HPDE6-E6E7 (cell line): ENCODE data around the gene HUWE1.
A peak's percentile ranks its signal among the peaks of the same experiment; 100 is the strongest.
"Not testable (repeated sequence)": the region's sequence is repeated elsewhere in the genome, so short reads cannot be mapped to it uniquely, and the experiment has no call there.

Experiments
- DNase-seq: peaks from one replicate; pipeline ENCODE4 v3.0.0; 2011; ENCODE audit warnings: missing footprints; ENCODE audit errors: extremely low spot score

The HUWE1 gene

GRCh38 chrX:53686151-53686885 lies at the start of gene HUWE1:
HUWE1 (minus strand) TSS chrX:53686719; CDS start chrX:53654107, 32,612 bp downstream.
- peak; percentile 19 for DNase-seq

- no peak for DNase-seq
These were observed 46.3 kb upstream of the HUWE1 start for GRCh38 chrX:53732797-53733196.

GRCh38 chrX:53729751-53730150 lies 43.2 kb upstream of the HUWE1 start:
- DNase-seq, result no peak

GRCh38 chrX:53728506-53728905 lies 42.0 kb upstream of the HUWE1 start:
- DNase-seq, result no peak

GRCh38 chrX:53724872-53725271 lies 38.4 kb upstream of the HUWE1 start:
- no peak for DNase-seq

DNA sequence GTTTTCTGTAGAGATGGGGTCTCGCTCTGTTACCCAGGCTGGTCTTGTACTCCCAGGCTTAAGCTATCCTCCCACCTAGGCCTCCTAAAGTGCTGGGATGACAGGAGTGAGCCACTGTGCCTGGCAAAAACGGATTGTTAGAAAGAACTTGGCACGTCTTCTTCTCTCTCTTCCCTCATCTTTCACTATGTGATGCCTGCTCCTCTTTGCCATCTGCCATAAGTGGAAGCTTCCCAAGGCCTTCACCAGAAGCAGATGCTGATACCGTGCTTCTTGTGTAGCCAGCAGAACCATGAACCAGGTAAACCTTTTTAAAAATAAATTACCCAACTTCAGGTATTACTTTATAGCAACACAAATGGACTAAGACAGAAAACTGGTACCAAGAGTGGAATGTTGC lies 36.9 kb upstream of the HUWE1 start:
- DNase-seq, result no peak

DNA sequence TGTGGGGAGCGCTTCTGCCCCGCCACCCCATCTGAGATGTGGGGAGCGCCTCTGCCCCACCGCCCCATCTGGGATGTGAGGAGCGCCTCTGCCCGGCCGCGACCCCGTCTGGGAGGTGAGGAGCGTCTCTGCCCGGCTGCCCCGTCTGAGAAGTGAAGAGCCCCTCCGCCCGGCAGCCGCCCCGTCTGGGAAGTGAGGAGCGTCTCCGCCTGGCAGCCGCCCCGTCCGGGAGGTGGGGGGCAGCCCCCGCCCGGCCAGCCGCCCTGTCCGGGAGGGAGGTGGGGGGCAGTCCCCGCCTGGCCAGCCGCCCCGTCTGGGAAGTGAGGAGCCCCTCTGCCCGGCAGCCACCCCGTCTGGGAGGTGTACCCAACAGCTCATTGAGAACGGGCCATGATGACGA lies 35.1 kb upstream of the HUWE1 start:
- not testable (repeated sequence) for DNase-seq

- not testable (repeated sequence) for DNase-seq
These were observed 33.1 kb upstream of the HUWE1 start for GRCh38 chrX:53719666-53720065.

GRCh38 chrX:53718073-53718472 lies 31.6 kb upstream of the HUWE1 start:
- DNase-seq, result no peak

DNA sequence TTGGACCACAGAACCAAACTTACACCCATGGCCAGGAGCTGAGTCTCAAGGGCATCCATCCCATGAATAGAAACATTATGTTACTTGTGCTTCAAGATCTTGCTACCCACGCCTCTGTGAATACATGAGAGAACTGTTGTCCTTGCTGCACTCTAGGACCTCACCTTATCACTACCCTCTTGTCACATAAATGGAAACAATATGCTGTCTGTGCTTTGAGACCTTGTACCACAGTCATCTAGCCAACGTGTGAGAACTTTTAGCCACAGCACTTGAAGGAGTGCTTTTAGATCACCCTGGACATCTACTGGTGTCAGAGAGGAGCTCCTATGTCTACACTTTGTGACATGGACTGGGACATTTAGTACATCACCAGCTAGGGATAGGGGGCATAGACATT lies 30.7 kb upstream of the HUWE1 start:
- DNase-seq, result no peak

DNA sequence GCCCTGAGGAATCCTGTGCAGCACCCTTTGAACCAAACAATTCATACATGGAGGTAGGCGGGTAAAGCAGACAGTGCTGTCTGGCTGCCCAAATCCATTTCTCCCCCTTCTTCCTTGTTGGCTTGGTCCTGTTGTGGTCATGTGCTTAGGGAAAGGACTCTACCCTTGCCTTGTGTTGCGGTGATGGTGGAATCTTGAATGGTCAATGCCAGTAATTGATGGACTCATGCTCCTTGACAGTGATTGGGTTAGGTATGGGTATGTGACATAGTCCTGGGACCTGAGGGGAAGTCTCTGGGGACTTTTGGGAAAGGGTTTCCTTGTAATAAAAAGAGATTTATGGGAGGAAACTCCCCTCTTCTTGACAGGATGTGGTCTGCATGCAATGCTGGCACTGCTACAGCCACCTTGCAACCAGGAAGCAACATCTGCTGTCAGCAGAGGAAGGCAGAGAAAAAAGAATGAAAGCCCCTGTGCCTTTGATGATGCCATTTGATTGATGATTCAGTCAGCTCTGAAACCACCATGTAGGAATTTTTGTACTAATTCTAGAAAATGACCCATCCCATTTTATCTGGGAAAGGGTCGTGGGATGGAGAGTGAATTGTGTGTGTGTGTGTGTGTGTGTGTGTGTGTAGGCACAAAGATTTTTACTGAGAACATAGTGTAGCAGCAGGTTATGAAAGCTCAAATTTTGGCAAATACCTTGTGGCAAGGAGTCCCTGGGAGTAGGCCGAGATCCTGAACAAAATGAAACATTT lies 30.0 kb upstream of the HUWE1 start:
- DNase-seq, result no peak

DNA sequence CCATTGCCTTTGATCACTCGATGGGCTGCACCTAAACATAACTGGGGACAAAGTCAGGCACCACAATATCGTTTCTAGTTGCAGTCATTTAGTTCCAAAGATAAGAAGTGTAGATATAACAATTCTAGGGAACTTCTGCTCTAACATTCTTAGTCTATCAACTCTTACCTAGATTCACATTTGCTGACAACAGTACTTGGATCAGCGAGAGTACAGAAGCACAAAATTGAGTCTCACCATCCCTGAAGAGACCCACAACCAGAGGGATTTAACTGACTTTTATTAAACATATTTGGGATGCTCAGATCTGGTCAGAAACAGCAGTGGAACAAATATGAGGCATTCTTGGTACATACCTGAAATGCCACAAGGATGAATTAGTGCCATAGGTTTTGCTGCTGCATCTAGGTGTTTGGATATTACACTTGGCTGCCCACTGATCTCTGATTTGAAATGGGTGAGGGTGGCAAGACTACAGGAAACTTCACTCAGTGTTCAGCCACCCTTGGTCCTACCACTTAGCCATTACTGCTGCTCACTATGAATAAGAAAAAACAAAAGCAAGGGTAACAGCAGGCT lies 28.9 kb upstream of the HUWE1 start:
- no peak for DNase-seq

GRCh38 chrX:53714580-53715345 lies 28.2 kb upstream of the HUWE1 start:
- peak; percentile 48 for DNase-seq

DNA sequence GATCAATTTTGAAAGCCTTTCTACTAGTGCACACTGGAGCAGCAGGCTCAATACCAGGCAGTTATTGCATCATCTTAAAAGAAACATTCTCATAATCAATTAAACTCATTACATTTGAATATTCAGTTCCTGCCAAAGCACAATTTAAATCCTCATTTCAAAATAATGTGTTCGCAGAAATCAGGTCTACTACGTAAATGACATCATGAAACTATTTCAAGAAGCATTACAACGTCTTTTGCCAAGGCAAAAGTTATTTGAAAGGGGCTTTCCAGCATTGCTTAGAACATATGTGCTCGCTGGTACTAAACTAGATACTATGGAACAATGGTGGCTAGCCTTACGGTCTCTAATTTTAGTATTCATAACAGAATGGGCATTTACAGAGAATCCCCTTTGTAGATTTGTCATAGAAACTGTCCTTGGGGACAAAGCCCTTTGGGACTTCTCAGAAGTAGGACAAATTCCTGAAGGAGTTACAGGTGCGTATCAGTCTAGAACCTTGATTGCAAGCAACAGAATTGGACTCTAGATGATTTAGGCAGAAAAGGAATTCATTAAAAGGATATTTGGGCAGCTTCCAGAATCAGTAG lies 27.6 kb upstream of the HUWE1 start:
- DNase-seq, result no peak

- no peak for DNase-seq
These were observed 24.9 kb upstream of the HUWE1 start for GRCh38 chrX:53711436-53711835.

DNA sequence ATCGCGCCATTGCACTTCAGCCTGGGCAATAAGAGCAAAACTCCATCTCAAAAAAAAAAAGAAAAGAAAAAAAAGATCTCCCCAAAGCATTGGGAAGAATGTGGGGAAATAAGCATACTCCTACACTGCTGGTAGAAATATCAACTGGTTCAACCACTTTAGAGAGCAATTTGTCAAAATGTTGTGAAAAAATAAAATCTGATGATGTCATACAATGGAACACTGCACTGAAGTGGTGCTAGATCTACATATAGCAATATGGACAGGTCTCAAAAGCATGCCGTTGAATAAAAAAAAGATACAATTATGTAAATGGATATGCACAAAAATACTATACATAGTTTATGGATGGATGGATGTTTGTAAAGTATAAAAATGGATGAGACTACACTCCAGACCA lies 18.3 kb upstream of the HUWE1 start:
- DNase-seq, result no peak

DNA sequence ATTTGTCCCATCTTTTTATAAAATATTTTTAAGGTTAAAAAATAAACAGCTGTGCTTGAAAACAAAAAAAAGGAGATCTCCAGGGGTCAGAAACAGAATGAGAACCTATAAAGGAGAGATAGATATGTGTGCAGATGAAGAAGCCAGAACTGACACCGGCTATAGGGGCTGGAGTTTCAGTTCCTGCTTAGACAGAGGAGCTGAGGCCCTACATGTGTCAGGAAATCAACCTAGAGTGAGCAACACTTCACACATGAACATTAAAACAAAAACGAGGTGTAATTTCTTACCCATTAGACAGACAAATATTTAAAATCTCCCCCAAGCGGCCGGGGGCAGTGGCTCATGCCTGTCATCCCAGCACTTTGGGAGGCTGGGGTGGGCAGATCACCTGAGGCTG lies 17.8 kb upstream of the HUWE1 start:
- DNase-seq, result no peak

GRCh38 chrX:53695946-53696549 lies 9.5 kb upstream of the HUWE1 start:
- no peak for DNase-seq

DNA sequence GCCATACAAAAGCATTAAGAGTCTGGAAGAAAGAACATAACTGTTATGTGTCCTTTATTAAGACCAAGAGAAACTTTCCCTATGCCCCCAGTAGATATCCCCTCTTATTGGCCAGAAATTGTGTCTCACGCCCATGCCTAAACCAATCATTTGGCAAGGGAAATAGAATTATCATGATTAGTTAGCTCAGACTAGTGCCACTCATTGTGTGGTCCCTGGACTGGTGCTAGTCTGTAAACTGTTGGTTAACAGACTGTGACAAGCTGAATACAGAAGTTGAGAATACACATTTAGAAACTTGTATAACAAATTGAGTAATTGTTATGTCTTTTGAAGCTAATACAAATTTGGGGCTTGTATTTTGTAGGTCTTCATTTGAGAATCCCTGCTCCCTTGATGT lies 8.1 kb upstream of the HUWE1 start:
- DNase-seq, result no peak

GRCh38 chrX:53688300-53688699 lies 1.8 kb upstream of the HUWE1 start:
- DNase-seq, result no peak

DNA sequence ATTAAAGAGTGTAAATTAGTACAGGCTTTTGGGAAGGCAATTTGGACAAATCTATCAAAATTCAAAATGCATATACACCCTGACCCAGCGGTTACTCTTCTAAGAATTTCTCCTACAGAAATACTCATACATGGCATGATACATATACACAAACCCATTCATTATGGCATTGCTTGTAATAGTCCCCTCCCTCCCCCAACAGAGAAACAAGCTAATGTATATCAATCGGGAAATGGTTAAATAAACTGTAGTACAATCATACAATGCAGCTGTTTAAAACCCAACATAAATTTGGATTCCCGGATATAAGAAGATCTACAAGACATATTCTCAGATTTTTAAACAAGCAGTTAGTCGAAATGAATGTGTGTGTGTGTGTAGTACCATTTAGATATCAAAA lies 808 bp downstream of the HUWE1 start:
- DNase-seq, result no peak
